GM20431 (cell line): ENCODE data around the gene AMY2B.
"Not testable (repeated sequence)": the region's sequence is repeated elsewhere in the genome, so short reads cannot be mapped to it uniquely, and the experiment has no call there.

Experiments used
- in situ Hi-C: fragments of 300-500 bp; cut with MseI, MboI; formaldehyde crosslinking; loops from one replicate; pipeline ENCODE4 v1.15.0; 2020; ENCODE audit warnings: low sequenced_read_pairs; ENCODE audit not compliant: unreplicated experiment

AMY2B gene

DNA sequence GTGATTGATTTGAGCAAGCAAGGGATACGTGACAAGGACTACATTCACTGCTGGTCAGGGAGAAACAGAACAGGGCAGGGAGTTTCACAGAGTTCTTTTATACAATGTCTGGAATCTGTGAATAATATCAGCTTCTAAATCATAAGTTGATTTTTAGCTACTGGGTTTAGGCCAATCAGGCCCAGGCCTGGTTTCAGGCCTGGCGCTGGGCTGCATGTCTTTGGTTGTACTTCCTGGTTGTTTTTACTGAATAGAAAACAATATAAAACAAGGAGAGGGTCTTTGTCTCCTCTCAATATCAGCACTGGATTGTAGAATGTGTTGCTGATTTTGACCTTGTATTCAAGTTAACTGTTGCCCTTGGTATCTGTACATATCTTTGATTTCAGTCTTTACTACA is 45.0 kb downstream of the AMY2B start:
- in situ Hi-C loops: no loop called here

DNA sequence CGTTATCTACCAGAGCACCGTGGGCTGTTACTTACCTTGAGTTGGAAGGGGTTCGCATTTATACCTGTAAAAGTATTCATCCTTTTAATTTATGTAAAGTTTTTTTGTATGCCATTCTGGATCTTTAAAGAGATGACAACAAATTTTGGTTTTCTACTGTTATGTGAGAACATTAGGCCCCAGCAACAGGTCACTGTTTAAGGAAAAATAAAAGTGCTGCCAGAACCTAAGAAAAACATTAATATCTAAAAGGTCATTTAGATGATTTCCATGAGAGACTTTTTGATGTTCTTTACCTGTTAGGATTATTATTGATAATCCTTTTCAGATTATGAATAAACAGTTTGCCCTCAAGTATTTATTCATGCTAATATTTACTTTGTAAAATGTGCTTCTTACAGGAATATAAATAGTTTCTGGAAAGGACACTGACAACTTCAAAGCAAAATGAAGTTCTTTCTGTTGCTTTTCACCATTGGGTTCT is 45.6 kb downstream of the AMY2B start, which contains the start of gene AMY2A:
AMY2A (plus strand) TSS at position 434 of the 484 bp plus-strand sequence; CDS start at position 448, 14 bp downstream.
- in situ Hi-C loops: not testable (repeated sequence)

DNA sequence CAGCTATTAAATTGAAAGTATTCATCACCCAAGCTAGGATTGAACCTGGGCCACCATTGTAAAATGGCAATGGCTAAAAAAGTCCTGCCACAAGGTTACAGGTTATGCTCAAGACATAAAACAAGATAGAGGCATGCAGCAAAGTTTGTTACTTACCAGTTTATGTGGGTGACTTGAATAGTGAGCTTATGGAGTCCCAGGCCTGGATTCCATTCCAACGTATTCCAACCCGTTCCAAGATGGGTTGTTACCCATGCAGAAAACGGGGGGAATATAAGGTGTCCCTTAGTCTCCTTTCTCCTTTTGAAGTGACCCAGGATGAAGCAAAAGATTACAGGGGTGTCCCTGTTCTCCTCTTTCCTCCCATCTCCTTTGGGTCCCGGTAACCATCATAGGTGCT is 56.0 kb downstream of the AMY2B start:
- in situ Hi-C loops: not testable (repeated sequence)
